Epithelial cell of umbilical artery (primary cell): ENCODE data around the gene TOX4. TPM values are rescaled to one million over a fixed set of nuclear protein-coding genes. Genes with fewer than 3 reads are reported as not detected.

Experiments
- total RNA-seq: library from RNA; depleted of rRNA; stranded (reverse); fragments of >200 nt; gene quantifications from 2 replicates; pipeline ENCODE4 v1.2.3, GENCODE V29; 2014

Gene TOX4
- total RNA-seq: 18.5 and 29.3 TPM in 2 replicates

GRCh38 chr14:21476925-21477681 is at the start of gene TOX4, which contains the start of gene RAB2B:
Gene TOX4, plus strand, starts transcription at chr14:21477195. Its CDS starts 84 bp downstream, at chr14:21477279.
Gene RAB2B, minus strand, starts transcription at chr14:21476959. Its CDS starts 87 bp downstream, at chr14:21476872.

GRCh38 chr14:21455912-21456667 is 20.9 kb upstream of the TOX4 start, which contains the start of gene CHD8:
Gene CHD8, minus strand, starts transcription at chr14:21456123. Its CDS starts 24,480 bp downstream, at chr14:21431643.

GRCh38 chr14:21510735-21511657 is 34.0 kb downstream of the TOX4 start, which contains the start of gene METTL3:
Gene METTL3, minus strand, starts transcription at chr14:21511340. Its CDS starts 117 bp downstream, at chr14:21511223.

GRCh38 chr14:21525962-21526671 is 49.1 kb downstream of the TOX4 start, which contains the start of gene SALL2:
Gene SALL2, minus strand, starts transcription at chr14:21526346. Its CDS starts 219 bp downstream, at chr14:21526127.

Other genes starting within 250 kb of the TOX4 start
- 714 and 948 TPM in 2 replicates for gene HNRNPC, start 207.8 kb upstream of the TOX4 start, total RNA-seq
- not detected in 2 replicates for gene RPGRIP1, start 197.1 kb upstream of the TOX4 start, total RNA-seq
- gene SUPT16H, start 93.2 kb upstream of the TOX4 start, total RNA-seq: 97.1 and 148 TPM in 2 replicates
- 36.4 and 47.9 TPM in 2 replicates for gene CHD8, start 21.1 kb upstream of the TOX4 start, total RNA-seq
- gene RAB2B, start 236 bp upstream of the TOX4 start, total RNA-seq: 27.6 and 32.7 TPM in 2 replicates
- gene METTL3, start 34.1 kb downstream of the TOX4 start, total RNA-seq: 81.9 and 91.8 TPM in 2 replicates
- 1.2 and 1.3 TPM in 2 replicates for gene SALL2, start 49.2 kb downstream of the TOX4 start, total RNA-seq
- not detected in 2 replicates for gene OR10G3, start 102.9 kb downstream of the TOX4 start, total RNA-seq
- gene OR10G2, start 157.7 kb downstream of the TOX4 start, total RNA-seq: not detected in 2 replicates
- not detected in 2 replicates for gene OR4E2, start 176.6 kb downstream of the TOX4 start, total RNA-seq
- gene OR4E1, start 196.6 kb downstream of the TOX4 start, total RNA-seq: not detected in 2 replicates